Measurements from ENCODE around the gene SMCO3.

SMCO3 gene

DNA sequence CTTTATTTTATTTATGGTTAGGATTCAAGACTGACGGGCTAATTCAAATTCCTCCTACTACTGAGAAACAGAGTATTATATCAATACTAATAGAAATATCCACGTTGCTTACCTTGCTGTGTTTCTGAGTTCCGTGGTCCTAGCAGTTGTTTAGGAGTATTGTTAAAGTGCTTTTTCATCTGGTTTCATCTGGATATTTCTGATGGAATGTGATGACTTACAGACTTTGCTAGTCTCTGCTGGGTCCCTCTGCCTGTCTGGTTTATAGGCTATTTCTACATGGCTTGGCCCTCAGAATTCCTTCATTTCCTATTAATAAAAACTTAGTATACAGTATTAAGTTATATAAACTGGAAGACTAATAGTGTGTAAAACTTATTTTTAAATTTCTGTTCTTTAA, at the start of gene SMCO3:
Gene SMCO3, minus strand, starts transcription at position 169 of the 400 bp plus-strand sequence. CDS start 7,502 bp downstream, outside the sequence.
- DNase-seq (ENCODE audit: low spot score) = no peak

- DNase-seq (ENCODE audit: low spot score) = no peak
Measured at GRCh38 chr12:14860490-14860889, 46.5 kb upstream of the SMCO3 start.

GRCh38 chr12:14858513-14858912, 44.5 kb upstream of the SMCO3 start:
- DNase-seq (ENCODE audit: low spot score) = no peak

DNA sequence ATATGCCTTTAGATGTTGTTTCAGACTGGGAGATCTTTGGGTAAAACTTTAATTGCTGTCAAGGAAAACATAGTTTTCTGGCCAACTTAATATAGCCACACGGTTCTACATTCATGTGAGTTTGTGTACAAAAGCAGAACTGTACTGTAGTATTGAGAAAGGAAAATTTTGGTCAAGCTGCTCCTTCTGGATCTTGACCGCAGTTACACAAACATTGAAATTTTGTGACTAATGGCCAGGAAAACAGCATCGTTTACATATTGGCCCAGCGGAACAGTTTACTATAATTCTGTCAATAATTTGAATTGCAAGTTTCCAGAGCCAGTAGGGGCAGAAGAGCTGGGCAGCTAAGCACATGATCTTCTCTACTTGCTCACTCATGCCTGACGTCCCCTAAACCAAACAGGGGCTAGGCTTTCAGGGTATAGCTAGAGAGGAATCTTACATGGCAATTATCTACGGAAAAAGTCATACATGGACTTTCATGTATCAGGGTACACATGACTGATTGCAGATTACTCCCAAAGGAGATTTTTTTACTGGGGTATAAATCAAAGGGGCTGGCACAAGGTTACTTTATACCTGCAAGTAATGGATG, 40.7 kb upstream of the SMCO3 start:
- DNase-seq (ENCODE audit: low spot score) = no peak

DNA sequence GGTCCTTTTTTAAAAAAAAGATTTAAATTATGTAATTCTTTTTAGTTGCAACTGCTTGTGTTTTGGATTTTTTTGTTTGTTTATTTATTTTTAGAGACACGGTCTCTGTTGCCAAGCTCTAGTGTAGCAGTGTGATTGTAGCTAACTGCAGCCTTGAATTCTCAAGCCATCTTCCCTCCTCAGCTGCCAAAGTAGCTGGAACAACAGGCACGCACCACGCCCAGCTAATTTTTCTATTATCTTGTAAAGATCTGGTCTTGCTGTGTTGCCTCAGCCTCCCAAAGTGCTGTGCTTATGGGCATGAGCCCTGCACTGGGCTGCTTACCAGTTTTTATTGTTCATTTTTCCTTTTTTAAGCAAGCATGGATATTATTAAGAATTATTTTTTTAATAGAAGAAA, 40.0 kb upstream of the SMCO3 start:
- DNase-seq (ENCODE audit: low spot score) = no peak

DNA sequence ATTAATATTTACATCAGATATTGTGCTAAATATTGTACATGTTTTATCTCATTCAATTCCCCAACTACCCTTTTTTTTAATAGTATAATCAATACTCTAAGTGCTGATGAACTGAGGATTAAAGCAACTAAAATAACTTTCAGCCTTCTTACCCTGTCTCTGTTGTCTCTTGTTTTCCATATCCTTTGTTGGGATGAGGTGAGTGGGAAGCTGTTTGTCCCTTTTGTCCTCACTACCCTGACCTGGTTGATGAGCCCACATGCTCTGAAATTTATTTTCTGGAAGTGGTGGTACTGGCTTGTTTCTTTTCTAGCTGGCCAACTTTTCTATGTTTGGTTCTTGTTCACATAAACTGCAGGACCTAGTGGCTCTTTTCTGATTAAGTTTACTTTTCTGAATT, 38.9 kb upstream of the SMCO3 start:
- DNase-seq (ENCODE audit: low spot score) = no peak

DNA sequence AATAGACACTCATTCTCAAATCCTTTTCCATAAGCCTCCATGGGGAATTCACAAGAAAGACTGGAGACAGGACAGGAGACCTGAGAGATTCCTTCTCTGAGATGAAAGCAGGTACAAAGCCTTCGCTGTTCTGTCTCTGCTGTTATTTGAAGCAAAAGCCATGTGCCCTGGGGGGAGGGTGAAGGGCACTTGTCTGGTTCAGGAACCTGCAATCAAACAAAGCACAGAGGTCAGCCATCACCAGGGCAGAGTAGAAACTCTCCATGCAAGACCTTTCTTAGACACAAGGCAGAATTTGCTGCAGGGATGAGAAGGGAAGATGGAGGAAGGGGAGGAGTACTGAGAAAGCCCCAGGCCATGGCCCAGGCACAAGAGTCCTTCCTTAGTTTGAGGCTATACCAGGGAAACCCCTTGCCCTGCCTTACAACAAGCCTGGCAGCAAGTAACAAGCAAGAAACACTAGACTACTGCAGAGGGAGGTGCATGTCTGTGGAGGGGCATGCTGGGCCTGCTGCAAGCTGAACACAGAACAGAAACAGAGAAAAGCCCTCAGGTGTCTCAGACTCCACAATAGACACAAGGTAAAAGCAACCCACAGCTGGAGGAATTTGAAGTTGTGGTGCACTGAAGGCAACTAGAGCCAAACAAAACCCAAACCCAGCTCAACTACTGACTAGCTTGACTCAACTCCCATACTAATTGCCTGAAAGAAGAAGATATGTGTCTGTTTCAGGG, 37.1 kb upstream of the SMCO3 start:
- no peak for DNase-seq (ENCODE audit: low spot score)

DNA sequence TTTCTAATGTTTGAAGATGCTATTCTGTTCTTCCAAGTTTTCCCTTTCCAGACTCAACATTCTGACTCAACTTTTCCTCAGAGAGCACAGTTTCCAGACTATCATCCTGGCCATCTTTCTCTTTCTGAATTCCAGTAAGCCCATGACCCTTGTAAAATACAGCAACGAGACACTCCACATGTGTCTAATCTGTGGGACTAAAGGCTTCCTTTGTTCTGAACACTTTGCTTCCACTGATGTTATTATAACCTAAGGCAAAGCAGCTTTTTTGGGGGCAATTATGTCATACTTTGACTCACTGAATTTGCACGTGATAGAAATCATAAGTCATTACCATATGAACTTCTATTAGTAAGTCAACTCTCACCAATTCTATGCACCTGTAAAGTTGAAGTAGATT, 35.7 kb upstream of the SMCO3 start:
- no peak for DNase-seq (ENCODE audit: low spot score)

DNA sequence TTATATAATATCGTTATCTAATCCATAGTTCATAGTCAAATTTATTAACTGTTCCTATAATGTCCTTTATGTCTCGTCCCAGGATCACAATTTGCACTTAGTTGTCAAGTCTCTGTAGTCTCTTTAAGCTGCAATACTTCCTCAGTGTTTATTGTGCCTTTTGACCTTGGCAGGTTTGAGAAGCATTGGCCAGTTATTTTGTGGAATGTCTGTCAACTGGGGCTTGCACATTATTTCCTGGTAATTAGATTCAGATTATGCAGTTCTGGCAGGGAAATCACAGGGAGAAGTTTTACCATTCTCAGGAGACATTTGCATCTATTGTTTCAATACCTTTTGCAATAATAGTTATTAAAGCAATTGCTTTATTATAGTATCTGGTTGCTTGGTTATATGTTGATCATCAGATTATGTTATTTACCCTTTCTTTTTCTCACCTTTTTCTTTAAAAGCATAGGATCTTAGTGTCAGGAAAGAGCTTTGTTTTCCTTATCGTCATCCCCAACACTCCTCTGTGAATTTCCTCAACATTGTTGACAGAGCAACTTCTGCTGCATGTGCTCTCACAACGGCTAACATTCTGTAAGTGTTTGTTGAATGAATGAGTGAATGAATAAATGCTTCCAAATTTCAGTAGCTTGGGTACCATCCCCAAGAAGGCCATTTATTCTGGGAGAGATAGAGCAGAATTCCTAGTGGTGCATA, 33.0 kb upstream of the SMCO3 start:
- DNase-seq (ENCODE audit: low spot score) = no peak

GRCh38 chr12:14846042-14846587, 32.1 kb upstream of the SMCO3 start:
- DNase-seq (ENCODE audit: low spot score) = no peak

DNA sequence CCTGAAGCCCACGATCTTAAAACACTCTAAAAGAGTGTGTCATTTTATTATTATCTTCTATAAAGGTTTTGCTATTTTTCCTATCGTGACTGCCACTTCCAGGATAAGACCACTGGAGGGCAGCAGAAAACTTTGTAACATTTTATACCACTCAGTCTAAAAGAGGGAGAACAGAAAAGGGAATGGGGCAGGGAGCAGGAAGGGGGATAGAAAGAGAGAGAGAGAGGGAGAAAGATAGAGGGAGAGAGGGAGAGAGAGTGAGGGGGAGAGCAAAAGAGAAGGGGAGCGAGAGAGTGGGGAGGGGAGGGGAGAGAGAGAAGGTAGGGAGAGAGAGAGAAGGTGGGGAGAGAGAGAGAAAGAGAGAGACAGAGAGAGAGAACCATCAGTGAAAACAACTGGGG, 31.4 kb upstream of the SMCO3 start:
- peak; percentile 70 for DNase-seq (ENCODE audit: low spot score)

DNA sequence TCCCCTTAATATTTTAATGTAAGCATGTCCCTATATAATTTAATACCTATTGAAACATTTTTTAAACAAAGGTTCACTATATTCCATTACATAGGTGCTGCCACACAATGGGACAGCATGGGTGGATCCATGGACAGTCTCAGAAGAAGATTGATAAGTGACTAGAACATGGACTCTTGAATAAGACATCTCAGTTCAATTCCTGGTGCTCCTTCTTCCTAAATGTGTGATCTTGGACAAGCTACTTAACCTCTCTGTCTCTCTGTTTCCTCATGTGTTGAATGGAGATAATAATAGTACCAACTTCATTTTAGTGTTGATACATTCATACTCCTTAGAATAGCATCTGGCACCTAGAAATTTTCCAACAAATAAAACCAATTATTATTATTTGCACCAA, 30.4 kb upstream of the SMCO3 start:
- DNase-seq (ENCODE audit: low spot score) = no peak

DNA sequence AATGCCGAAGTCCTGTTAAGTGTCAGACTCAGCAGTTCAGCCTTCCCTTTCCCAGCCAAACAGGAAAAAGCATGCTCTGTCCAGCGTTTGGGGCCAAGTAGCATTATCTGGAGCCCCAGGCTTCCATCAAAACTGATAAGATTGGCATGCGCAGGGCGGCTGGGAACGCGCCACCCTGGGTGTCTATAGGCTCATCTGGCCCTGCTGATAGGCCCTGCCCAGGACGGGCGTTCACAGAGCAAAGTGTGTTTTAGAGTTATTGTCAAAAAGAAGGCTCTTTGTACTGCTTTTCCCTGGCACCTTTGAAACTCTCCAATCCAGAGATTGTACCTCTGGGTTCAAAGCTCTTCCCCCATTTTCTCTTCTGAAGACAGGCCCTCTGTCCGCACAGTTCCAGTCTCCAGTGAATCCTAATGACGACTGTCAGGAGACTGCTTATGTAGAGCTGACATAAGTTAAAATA, 29.5 kb upstream of the SMCO3 start, which contains the start of gene ART4:
Gene ART4, minus strand, starts transcription at position 102 of the 463 bp plus-strand sequence. CDS start 413 bp downstream, outside the sequence.
- no peak for DNase-seq (ENCODE audit: low spot score)

GRCh38 chr12:14842315-14842714, 28.3 kb upstream of the SMCO3 start:
- no peak for DNase-seq (ENCODE audit: low spot score)

DNA sequence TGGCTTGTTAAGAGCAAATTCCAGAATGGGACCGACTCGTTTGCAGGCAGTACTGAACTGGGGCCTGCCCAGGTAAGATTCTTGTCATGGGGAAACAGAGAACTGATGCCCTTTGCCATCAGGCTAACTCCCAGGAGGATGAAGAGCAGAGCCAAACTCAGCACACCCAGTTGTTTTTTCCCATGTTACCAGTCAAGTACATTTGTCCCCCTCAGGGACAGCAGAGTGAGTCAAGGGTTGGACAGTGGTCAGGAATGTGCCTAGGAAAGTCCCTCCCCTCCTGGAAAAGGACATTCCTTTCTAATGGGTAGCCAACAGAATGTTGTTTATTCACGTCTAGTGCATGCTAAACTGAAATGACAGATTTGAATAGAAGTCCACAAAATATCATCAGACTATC, 27.8 kb upstream of the SMCO3 start:
- peak; percentile 87 for DNase-seq (ENCODE audit: low spot score)

- no peak for DNase-seq (ENCODE audit: low spot score)
Measured at GRCh38 chr12:14840616-14841015, 26.6 kb upstream of the SMCO3 start.

DNA sequence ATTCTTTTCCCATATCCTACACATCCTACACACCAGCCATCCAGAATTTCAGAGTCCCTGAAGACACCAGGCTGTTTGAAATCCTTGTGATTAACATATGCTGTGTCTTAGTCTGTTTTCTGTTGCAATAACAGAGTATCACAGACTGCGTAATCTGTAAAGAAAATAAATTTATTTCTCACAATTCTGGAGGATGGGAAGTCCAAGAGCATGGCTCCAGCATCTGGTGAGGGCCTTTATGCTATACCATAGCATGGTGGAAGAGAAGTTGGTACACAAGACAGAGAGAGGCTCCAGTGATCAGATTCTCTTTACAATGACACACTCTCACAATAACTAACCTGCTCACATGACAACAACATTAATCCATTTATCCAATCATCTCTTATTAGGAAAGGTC, 25.3 kb upstream of the SMCO3 start:
- no peak for DNase-seq (ENCODE audit: low spot score)

DNA sequence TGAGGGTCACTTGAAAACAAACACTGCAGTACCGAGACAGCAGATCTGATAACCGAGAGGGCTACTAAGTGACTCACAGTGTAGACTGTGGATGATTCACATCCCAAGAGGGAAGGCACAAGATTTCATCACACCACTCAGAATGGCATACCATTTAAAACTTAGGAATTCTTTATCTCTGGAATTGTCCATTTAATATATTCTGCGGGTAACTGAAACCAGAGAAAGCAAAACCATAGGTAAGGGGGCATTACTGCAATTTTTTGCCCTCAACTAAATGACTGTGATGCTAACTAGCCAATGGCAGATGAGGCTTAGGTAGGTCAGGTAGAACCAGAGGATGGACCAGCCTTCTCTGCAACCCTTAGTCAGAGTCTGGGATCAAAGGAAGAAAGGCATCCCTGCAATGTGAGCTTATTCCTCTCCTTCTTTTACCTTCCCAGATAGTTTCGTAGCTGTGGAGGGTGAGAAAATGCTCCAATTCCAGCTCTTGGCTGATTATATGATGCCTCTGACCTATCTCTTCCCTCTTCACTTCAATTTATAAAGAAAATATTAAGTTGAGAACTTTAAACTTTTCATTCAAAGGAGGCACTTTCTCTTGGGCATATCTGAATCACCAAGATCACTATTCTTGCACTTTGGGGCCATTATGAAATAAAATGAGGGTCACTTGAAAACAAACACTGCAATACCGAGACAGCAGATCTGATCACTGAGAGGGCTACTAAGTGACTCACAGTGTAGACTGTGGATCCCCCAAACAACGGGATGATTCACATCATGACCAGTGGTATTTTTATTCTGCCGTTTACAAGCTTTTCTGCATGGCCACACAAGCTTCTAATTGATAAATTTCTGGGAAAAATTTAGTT, 22.6 kb upstream of the SMCO3 start:
- DNase-seq (ENCODE audit: low spot score) = peak; percentile 84

DNA sequence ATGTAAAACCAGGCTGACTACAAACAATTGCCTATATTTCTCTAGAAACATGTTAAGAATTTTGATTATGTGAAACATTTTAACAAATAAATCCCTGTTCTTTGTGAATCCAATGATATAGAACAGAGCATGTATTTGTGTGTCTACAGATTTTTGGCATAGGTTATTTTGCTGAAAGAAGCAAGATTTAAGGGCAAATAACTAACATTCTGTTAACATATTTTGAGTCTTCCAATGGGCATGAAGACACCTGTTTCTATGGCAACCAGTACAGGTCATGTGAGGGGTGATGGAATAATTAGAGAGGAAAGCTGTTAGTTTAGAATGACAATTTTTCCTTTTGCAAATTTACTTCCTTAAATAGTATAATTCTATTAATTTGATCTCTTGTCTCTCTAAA, 20.5 kb upstream of the SMCO3 start:
- no peak for DNase-seq (ENCODE audit: low spot score)

DNA sequence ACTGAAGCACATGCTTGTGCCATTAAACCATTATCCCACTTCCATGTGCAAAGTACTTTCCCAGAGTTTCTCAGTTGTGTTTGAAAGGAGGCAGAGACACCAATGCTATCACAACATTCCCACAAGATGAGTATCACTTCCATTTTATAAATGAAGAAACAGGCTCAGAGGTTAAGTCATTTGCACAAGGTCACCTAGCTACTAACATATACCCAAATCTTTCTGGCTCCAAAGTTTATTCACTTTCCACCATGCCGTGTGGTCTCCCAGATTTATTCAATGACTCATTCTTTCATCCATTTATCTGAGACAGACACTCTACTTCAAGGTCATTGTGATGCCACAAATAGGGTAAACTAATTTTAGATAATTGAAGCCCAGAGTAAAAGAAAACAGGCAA, 20.0 kb upstream of the SMCO3 start:
- no peak for DNase-seq (ENCODE audit: low spot score)

- DNase-seq (ENCODE audit: low spot score) = no peak
Measured at GRCh38 chr12:14833336-14833735, 19.4 kb upstream of the SMCO3 start.

DNA sequence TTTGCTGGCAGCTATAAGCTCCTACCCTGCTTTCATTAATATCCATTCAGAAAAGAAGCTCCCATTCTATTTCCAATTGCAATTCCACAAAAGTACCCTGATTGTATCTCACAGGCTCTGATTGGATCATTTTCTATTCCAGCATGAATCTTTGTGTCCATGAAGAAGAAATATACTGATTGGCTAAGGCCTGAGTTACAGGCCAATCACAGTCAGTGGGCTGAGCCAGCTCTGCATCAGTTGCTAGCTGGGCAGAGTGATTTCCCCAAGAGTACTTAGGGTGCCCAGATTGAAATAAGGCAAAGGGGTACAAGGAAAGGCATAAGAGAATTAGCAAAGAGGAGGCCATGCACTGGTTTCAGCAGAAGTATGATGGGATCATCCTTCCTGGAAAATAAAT, 14.9 kb upstream of the SMCO3 start:
- DNase-seq (ENCODE audit: low spot score) = no peak
